GM23338 (cell line): ENCODE results near the gene RAB11FIP4. TPM values are rescaled to one million over a fixed set of nuclear protein-coding genes. Genes with fewer than 3 reads are reported as not detected.

ENCODE experiments used
- ATAC-seq: fragments of 200-7000 bp; cut with Tn5 transposase; 3 replicates; pipeline ENCODE4 v1.9.1; 2020
- DNase-seq: peaks from one replicate; pipeline ENCODE4 v3.0.0-alpha.2; 2015; ENCODE audit warnings: low spot score
- H2AFZ ChIP-seq: fragments of 200-600 bp; sonication (generic); 2 replicates; pipeline ENCODE4 v1.8.0; 2016; ENCODE audit warnings: antibody characterized with exemption, mild to moderate bottlenecking, moderate library complexity
- H3F3A ChIP-seq: fragments of 200-600 bp; sonication (generic); replicated peaks from 2 replicates; pipeline ENCODE4 v1.8.0; 2017; ENCODE audit warnings: antibody characterized with exemption, mixed run types, low read depth
- H3K27ac ChIP-seq: fragments of 200-600 bp; sonication (generic); 2 replicates; pipeline ENCODE4 v1.6.1; 2016; ENCODE audit warnings: low read depth
- H3K27me3 ChIP-seq: fragments of 200-600 bp; sonication (generic); 2 replicates; pipeline ENCODE4 v1.8.0; 2016; ENCODE audit warnings: mild to moderate bottlenecking, mixed run types, moderate library complexity; ENCODE audit not compliant: insufficient read depth
- H3K36me3 ChIP-seq: fragments of 200-600 bp; sonication (generic); 2 replicates; pipeline ENCODE4 v1.8.0; 2016; ENCODE audit warnings: mild to moderate bottlenecking; ENCODE audit not compliant: insufficient read depth
- H3K4me1 ChIP-seq: fragments of 200-600 bp; sonication (generic); 2 replicates; pipeline ENCODE4 v1.8.0; 2016; ENCODE audit warnings: mild to moderate bottlenecking, moderate library complexity; ENCODE audit not compliant: insufficient read depth
- H3K4me2 ChIP-seq: fragments of 200-600 bp; sonication (generic); 2 replicates; pipeline ENCODE4 v1.7.1; 2017; ENCODE audit warnings: mixed run types
- H3K4me3 ChIP-seq: fragments of 200-600 bp; sonication (generic); 2 replicates; pipeline ENCODE4 v1.6.1; 2016; ENCODE audit warnings: mixed run types
- H3K79me2 ChIP-seq: fragments of 200-600 bp; sonication (generic); replicated peaks from 2 replicates; pipeline ENCODE4 v1.8.0; 2017; ENCODE audit warnings: mild to moderate bottlenecking; ENCODE audit not compliant: insufficient read depth
- H3K9me2 ChIP-seq: fragments of 200-600 bp; sonication (generic); 2 replicates; pipeline ENCODE4 v1.8.0; 2017; ENCODE audit not compliant: insufficient read depth
- H4K20me1 ChIP-seq: fragments of 200-600 bp; sonication (generic); replicated peaks from 2 replicates; pipeline ENCODE4 v1.8.0; 2017; ENCODE audit warnings: mild to moderate bottlenecking; ENCODE audit not compliant: insufficient read depth
- H3K27ac Mint-ChIP-seq: 2 replicates; pipeline ENCODE4 v1.8.0; 2020; ENCODE audit warnings: inconsistent platforms, mild to moderate bottlenecking, moderate library complexity, mixed read lengths
- H3K27me3 Mint-ChIP-seq: 3 replicates; pipeline ENCODE4 v1.8.0; 2022; ENCODE audit warnings: low read depth, mild to moderate bottlenecking, moderate library complexity, mixed read lengths, inconsistent platforms; ENCODE audit not compliant: insufficient read depth, poor library complexity
- H3K36me3 Mint-ChIP-seq: 3 replicates; pipeline ENCODE4 v1.8.0; 2021; ENCODE audit warnings: low read depth, mild to moderate bottlenecking, inconsistent platforms, moderate library complexity, mixed read lengths
- H3K4me1 Mint-ChIP-seq: 3 replicates; pipeline ENCODE4 v1.8.0; 2020; ENCODE audit warnings: mild to moderate bottlenecking, inconsistent platforms, mixed read lengths
- H3K4me3 Mint-ChIP-seq: 3 replicates; pipeline ENCODE4 v1.8.0; 2021; ENCODE audit warnings: moderate library complexity, mild to moderate bottlenecking, inconsistent platforms, mixed read lengths
- H3K9me3 Mint-ChIP-seq: 3 replicates; pipeline ENCODE4 v1.8.0; 2020; ENCODE audit warnings: moderate library complexity, mild to moderate bottlenecking, inconsistent platforms, mixed read lengths
- CREB1 ChIP-seq: fragments of 250-450 bp; sonication (Bioruptor Pico); IDR thresholded peaks from 2 replicates; pipeline ENCODE4 v1.5.0; 2020; ENCODE audit warnings: low read depth, mild to moderate bottlenecking, moderate library complexity
- EZH2 ChIP-seq: fragments of 200-600 bp; sonication (generic); IDR thresholded peaks from one replicate; pipeline ENCODE4 v1.8.0; 2017; ENCODE audit warnings: antibody characterized with exemption, mild to moderate bottlenecking, low read depth; ENCODE audit not compliant: unreplicated experiment
- EZH2phosphoT487 ChIP-seq: fragments of 200-600 bp; sonication (generic); IDR thresholded peaks from one replicate; pipeline ENCODE4 v1.8.1; 2018; ENCODE audit warnings: antibody characterized with exemption; ENCODE audit not compliant: unreplicated experiment
- NANOG ChIP-seq: IDR thresholded peaks from 2 replicates; pipeline ENCODE4 v1.6.1; 2016; ENCODE audit warnings: antibody characterized with exemption, borderline replicate concordance
- POLR2AphosphoS5 ChIP-seq: IDR thresholded peaks from 2 replicates; pipeline ENCODE4 v1.6.1; 2016; ENCODE audit warnings: antibody characterized with exemption, low read depth
- STAT1 ChIP-seq: IDR thresholded peaks from one replicate; pipeline ENCODE4 v1.6.1; 2016; ENCODE audit warnings: antibody characterized with exemption; ENCODE audit not compliant: unreplicated experiment
- ZNF331 ChIP-seq: fragments of 250-450 bp; sonication (Bioruptor Pico); IDR thresholded peaks from 2 replicates; pipeline ENCODE4 v1.5.0; 2020; ENCODE audit warnings: low read depth, mild to moderate bottlenecking, moderate library complexity
- polyA plus RNA-seq: library from polyadenylated mRNA; unstranded; fragments of >200 nt; fragmentation: Nextera tagmentation; extraction: Ambion mirVana; gene quantifications from 2 replicates; pipeline ENCODE4 v1.2.1, GENCODE V29; 2016
- total RNA-seq: library from RNA; depleted of rRNA; stranded (reverse); fragments of >200 nt; shearing (Covaris generic); gene quantifications from 2 replicates; pipeline ENCODE4 v1.2.3, GENCODE V29; 2014
- TF ChIP-seq, protein P1 (sequence below): IDR thresholded peaks from 2 replicates; pipeline ENCODE4 v1.6.1; 2016; ENCODE audit warnings: antibody characterized with exemption
- TF ChIP-seq, protein P2 (sequence below): IDR thresholded peaks from one replicate; pipeline ENCODE4 v1.6.1; 2018; ENCODE audit warnings: antibody characterized with exemption; ENCODE audit not compliant: unreplicated experiment
- TF ChIP-seq, protein P3 (sequence below): fragments of 250-450 bp; sonication (Bioruptor Pico); IDR thresholded peaks from 2 replicates; pipeline ENCODE4 v1.5.0; 2020; ENCODE audit warnings: mild to moderate bottlenecking, moderate library complexity

RAB11FIP4 gene
- total and polyA plus RNA-seq, 2 experiments from 2014 or later, result 26.0 to 65.6 TPM

DNA sequence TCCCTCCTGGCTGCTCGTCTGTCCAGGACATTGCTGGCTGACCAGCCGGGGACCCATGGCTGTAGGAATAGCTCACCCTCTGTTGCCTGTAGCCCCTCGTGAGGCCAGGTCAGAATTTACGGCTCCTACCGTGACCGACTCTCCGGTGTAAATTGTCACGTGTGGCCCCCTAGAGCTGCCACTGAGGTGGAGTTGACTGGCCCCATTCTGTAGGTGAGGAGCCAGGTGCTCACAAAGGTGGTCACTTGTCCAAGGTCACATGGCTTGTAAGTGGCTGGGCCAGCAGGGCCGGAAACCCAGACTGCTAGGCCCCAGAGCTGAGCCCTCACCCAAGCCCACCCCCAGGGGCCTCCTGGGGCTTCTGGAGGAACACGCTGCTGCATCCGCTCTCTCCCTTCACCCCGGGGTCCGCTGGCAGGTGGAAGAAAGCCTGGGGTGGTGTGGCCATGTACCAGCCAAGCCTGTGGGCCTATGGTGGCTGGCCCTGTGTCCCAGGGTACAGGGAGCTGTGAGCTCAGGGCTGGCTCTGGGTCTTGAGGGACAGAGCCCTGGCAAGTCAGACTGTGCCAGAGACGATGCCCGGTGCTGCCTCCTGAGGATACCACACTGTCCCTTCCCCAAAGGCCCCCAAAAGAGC is 120.7 kb downstream of the RAB11FIP4 start:
- no peaks in the 10 kb centered on the region for H3K27me3 ChIP-seq
- Mint-ChIP-seq H3K4me1 (peaks cover 12% of the 10 kb centered on the region), H3K36me3 (no peaks in the 10 kb centered on the region), H3K27me3 (peaks cover 3% of the 10 kb centered on the region), H3K27ac (no peak overlapping the region), H3K4me3 (no peak overlapping the region), H3K9me3 (no peaks in the 10 kb centered on the region)
- H3K9me2 ChIP-seq, result no peaks in the 10 kb centered on the region
- no peak overlapping the region for H3K4me2 ChIP-seq
- no peak for ATAC-seq
- no peak overlapping the region for H3K4me3 ChIP-seq
- H3K36me3 ChIP-seq, result no peaks in the 10 kb centered on the region
- no peak overlapping the region for H3K27ac ChIP-seq
- H3K4me1 ChIP-seq, result peaks cover 8% of the 10 kb centered on the region; the same call in 1 of the 2 replicates
- no peaks in the 10 kb centered on the region for H4K20me1 ChIP-seq
- no peaks in the 10 kb centered on the region for H3F3A ChIP-seq
- TF ChIP-seq, protein P1, sequence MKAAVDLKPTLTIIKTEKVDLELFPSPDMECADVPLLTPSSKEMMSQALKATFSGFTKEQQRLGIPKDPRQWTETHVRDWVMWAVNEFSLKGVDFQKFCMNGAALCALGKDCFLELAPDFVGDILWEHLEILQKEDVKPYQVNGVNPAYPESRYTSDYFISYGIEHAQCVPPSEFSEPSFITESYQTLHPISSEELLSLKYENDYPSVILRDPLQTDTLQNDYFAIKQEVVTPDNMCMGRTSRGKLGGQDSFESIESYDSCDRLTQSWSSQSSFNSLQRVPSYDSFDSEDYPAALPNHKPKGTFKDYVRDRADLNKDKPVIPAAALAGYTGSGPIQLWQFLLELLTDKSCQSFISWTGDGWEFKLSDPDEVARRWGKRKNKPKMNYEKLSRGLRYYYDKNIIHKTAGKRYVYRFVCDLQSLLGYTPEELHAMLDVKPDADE, result no peak
- no peak for TF ChIP-seq ZNF331 (CRISPR knock-in tag)
- no peak for TF ChIP-seq POLR2AphosphoS5
- TF ChIP-seq NANOG, result no peak
- no peak for TF ChIP-seq CREB1
- no peak for TF ChIP-seq STAT1
- TF ChIP-seq, protein P2, sequence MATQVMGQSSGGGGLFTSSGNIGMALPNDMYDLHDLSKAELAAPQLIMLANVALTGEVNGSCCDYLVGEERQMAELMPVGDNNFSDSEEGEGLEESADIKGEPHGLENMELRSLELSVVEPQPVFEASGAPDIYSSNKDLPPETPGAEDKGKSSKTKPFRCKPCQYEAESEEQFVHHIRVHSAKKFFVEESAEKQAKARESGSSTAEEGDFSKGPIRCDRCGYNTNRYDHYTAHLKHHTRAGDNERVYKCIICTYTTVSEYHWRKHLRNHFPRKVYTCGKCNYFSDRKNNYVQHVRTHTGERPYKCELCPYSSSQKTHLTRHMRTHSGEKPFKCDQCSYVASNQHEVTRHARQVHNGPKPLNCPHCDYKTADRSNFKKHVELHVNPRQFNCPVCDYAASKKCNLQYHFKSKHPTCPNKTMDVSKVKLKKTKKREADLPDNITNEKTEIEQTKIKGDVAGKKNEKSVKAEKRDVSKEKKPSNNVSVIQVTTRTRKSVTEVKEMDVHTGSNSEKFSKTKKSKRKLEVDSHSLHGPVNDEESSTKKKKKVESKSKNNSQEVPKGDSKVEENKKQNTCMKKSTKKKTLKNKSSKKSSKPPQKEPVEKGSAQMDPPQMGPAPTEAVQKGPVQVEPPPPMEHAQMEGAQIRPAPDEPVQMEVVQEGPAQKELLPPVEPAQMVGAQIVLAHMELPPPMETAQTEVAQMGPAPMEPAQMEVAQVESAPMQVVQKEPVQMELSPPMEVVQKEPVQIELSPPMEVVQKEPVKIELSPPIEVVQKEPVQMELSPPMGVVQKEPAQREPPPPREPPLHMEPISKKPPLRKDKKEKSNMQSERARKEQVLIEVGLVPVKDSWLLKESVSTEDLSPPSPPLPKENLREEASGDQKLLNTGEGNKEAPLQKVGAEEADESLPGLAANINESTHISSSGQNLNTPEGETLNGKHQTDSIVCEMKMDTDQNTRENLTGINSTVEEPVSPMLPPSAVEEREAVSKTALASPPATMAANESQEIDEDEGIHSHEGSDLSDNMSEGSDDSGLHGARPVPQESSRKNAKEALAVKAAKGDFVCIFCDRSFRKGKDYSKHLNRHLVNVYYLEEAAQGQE, result no peak
- TF ChIP-seq EZH2phosphoT487, result no peak
- peaks cover 30% of the 10 kb centered on the region for H3K79me2 ChIP-seq
- no peak overlapping the region for H2AFZ ChIP-seq
- no peak for DNase-seq

DNA sequence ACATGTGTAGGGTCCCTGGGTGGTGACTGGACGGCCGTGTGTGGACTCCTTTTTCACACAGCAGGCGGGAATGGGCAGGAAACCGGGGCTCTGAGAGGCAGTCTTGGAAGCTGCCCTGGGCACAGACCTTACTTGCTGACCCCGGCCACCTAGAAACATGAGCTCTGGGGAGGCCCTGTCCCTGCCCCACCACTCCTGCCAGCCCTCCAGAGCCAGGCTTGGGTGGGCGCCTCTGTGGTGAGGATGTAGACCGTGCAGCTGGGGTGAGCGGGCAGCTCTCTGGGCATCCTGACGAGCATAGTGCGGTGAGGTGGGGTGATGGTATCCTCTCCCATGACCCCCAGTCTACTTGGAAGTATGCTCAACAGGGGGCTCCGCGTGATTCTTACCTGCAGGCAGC is 121.3 kb downstream of the RAB11FIP4 start:
- DNase-seq (no peak), ATAC-seq (no peak)
- Mint-ChIP-seq H3K36me3 (peaks cover 3% of the 10 kb centered on the region; the same call in 1 of the 3 replicates), H3K4me1 (peaks cover 12% of the 10 kb centered on the region), H3K9me3 (no peaks in the 10 kb centered on the region), H3K27ac (no peak overlapping the region), H3K4me3 (no peak overlapping the region), H3K27me3 (peaks cover 6% of the 10 kb centered on the region)
- Histone ChIP-seq H4K20me1 (no peaks in the 10 kb centered on the region), H3K27ac (no peak overlapping the region), H3K79me2 (peaks cover 27% of the 10 kb centered on the region), H3K4me1 (peaks cover 8% of the 10 kb centered on the region; the same call in 1 of the 2 replicates), H3F3A (no peaks in the 10 kb centered on the region), H3K4me3 (no peak overlapping the region), H3K9me2 (no peaks in the 10 kb centered on the region), H2AFZ (no peak overlapping the region), H3K27me3 (no peaks in the 10 kb centered on the region), H3K36me3 (no peaks in the 10 kb centered on the region), H3K4me2 (no peak overlapping the region)
- no peak for TF ChIP-seq EZH2
- TF ChIP-seq, protein P1, result no peak
- TF ChIP-seq, protein P3, sequence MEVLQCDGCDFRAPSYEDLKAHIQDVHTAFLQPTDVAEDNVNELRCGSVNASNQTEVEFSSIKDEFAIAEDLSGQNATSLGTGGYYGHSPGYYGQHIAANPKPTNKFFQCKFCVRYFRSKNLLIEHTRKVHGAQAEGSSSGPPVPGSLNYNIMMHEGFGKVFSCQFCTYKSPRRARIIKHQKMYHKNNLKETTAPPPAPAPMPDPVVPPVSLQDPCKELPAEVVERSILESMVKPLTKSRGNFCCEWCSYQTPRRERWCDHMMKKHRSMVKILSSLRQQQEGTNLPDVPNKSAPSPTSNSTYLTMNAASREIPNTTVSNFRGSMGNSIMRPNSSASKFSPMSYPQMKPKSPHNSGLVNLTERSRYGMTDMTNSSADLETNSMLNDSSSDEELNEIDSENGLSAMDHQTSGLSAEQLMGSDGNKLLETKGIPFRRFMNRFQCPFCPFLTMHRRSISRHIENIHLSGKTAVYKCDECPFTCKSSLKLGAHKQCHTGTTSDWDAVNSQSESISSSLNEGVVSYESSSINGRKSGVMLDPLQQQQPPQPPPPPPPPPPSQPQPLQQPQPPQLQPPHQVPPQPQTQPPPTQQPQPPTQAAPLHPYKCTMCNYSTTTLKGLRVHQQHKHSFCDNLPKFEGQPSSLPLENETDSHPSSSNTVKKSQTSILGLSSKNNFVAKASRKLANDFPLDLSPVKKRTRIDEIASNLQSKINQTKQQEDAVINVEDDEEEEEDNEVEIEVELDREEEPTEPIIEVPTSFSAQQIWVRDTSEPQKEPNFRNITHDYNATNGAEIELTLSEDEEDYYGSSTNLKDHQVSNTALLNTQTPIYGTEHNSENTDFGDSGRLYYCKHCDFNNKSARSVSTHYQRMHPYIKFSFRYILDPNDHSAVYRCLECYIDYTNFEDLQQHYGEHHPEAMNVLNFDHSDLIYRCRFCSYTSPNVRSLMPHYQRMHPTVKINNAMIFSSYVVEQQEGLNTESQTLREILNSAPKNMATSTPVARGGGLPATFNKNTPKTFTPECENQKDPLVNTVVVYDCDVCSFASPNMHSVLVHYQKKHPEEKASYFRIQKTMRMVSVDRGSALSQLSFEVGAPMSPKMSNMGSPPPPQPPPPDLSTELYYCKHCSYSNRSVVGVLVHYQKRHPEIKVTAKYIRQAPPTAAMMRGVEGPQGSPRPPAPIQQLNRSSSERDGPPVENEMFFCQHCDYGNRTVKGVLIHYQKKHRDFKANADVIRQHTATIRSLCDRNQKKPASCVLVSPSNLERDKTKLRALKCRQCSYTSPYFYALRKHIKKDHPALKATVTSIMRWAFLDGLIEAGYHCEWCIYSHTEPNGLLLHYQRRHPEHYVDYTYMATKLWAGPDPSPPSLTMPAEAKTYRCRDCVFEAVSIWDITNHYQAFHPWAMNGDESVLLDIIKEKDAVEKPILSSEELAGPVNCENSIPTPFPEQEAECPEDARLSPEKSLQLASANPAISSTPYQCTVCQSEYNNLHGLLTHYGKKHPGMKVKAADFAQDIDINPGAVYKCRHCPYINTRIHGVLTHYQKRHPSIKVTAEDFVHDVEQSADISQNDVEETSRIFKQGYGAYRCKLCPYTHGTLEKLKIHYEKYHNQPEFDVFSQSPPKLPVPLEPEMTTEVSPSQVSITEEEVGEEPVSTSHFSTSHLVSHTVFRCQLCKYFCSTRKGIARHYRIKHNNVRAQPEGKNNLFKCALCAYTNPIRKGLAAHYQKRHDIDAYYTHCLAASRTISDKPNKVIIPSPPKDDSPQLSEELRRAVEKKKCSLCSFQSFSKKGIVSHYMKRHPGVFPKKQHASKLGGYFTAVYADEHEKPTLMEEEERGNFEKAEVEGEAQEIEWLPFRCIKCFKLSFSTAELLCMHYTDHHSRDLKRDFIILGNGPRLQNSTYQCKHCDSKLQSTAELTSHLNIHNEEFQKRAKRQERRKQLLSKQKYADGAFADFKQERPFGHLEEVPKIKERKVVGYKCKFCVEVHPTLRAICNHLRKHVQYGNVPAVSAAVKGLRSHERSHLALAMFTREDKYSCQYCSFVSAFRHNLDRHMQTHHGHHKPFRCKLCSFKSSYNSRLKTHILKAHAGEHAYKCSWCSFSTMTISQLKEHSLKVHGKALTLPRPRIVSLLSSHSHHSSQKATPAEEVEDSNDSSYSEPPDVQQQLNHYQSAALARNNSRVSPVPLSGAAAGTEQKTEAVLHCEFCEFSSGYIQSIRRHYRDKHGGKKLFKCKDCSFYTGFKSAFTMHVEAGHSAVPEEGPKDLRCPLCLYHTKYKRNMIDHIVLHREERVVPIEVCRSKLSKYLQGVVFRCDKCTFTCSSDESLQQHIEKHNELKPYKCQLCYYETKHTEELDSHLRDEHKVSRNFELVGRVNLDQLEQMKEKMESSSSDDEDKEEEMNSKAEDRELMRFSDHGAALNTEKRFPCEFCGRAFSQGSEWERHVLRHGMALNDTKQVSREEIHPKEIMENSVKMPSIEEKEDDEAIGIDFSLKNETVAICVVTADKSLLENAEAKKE, result no peak
- TF ChIP-seq POLR2AphosphoS5, result no peak
- TF ChIP-seq CREB1, result no peak
